ENCODE results near the gene CCDC50.

Gene CCDC50

GRCh38 chr3:191383124-191383523, 53.9 kb downstream of the CCDC50 start:
- no peak for DNase-seq

DNA sequence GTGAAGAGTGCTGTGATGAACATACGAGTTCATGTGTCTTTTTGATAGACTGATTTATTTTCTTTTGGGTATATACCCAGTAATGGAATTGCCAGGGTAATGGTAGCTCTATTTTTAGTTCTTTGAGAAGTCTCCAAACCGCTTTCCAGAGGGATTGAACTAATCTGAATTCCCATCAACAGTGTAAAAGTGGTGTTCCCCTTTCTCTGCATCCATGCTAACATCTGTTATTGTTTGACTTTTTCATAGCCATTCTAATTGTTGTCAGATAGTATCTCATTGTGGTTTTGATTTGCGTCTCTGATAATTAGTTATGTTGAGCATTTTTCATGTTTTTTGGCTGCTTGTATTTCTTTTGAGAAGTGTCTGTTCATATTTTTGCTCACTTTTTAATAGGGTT, 55.9 kb downstream of the CCDC50 start:
- DNase-seq, result no peak

- DNase-seq, result no peak
These were observed 58.4 kb downstream of the CCDC50 start for GRCh38 chr3:191387441-191388077.

DNA sequence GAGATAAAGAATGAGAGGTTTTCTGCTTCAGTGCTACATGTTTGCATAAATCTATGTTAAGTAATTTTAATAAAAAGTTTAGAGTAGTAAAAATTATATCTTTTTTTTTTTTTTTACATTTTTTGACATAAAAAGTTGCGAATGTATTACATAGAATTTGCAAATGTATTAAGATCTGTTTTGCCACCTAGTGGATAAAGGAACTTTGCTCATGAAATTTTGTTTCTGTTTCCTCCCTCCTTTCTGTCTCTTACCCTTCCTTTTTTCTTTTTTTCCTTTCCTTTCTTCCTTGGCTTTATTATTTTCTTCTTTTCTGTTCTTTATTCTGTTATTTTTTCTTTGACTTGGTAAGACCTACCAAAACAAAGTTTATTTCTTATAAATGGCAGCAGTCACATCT, 59.6 kb downstream of the CCDC50 start:
- no peak for DNase-seq

DNA sequence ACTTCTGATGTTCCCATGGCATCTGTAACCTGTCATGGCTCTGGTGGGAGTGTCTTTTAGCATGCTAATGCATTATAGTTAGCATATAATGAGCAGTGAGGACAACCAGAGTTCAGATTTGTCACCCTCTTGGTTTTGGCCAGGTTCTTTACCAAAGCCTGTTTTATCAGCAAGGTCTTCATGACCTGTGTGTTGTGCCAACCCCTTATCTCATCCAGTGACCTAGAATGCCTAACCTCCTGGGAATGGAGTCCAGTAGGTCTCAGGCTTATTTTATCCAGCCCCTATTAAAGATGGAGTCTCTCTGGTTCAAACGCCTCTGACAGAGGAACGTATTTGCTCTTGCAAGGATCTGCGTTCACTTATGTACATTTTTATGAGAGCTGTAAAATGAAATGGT, 61.4 kb downstream of the CCDC50 start:
- DNase-seq, result no peak

GRCh38 chr3:191391861-191392808, 62.9 kb downstream of the CCDC50 start:
- no peak for DNase-seq

- no peak for DNase-seq
These were observed 64.0 kb downstream of the CCDC50 start for GRCh38 chr3:191393146-191393545.

DNA sequence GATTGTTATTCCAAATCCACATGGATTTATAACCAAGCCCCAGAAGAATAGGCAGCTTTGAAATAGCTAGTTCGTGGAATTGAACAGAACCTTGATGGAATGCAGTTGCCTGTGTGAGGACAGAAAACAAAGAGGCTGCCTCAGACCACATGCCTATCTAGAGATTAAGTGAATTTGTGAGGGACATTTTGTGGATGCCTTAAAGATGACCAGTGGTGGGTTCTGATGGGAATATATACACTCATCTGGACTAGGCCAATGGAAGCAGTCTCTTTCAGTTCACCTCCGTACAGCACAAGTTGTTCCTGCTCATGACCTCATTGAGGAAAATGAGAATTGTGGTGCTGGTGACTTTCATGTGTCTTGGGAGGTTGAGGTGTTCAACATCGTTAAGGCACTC, 68.6 kb downstream of the CCDC50 start:
- no peak for DNase-seq

- no peak for DNase-seq
These were observed 69.4 kb downstream of the CCDC50 start for GRCh38 chr3:191398607-191399006.

DNA sequence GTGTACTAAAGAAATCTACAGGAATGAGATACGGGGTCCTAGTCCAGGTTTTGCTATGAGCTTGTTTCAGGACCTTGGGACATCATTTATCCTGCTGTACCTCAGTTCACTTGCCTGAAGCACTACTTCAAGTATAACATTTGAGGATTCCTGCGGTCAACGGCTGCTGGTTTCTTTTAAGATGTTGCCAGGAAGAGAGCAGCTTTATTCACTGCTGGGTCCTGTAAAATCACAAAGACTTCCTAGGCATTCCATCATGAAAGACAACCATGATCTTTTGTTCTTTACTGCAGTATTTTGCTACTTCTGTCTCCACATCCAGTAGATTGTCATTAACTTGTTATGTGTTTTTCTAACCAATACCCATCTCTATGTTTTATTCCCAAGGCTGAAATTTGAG, 70.7 kb downstream of the CCDC50 start:
- DNase-seq, result no peak

GRCh38 chr3:191401775-191402357, 72.7 kb downstream of the CCDC50 start:
- DNase-seq, result no peak

DNA sequence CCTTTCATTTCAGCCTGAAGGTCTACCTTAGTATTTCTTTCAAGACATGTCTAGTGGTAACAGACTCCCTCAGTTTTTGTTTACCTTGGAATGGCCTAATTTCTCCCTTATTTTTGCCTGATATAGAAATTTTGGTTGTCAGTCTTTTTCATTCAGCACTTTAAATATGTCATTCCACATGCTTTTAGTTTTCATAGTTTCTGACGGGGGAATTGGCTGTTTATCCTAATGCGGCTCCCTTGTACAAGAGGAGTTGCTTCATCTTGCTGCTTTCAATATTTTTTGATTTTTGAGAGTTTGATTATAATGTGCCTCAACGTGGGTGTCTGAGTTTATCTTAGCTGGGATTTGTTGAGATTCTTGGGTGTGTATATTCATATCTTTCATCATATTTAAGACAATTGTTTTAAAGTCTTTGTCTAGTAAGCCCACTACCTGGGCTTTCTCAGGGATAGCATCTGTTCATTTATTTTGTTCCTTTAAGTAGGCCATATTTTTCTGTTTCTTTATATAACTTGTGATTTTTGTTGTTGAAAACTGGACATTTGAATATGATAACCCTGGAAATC, 80.7 kb downstream of the CCDC50 start:
- no peak for DNase-seq

- no peak for DNase-seq
These were observed 83.6 kb downstream of the CCDC50 start for GRCh38 chr3:191412759-191413158.

- no peak for DNase-seq
These were observed 85.1 kb downstream of the CCDC50 start for GRCh38 chr3:191414286-191414685.

DNA sequence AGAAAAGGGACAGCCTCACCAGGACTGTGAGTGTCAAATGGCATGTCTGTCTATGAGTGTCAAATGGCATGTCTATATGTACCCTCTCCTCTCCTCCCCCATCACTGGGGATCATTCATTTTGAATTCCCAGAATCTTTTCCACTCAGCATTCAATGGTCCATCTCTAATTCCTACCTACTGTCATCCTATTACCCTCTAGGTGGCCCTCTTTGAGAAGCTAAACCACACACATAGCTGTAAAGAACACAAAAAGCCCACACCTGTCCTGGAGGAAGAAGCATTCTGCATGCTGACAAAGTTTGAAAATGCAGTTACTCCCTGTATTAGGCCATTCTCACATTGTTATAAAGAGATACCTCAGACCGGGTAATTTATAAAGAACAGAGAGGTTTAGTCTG, 85.5 kb downstream of the CCDC50 start:
- no peak for DNase-seq

GRCh38 chr3:191415566-191415965, 86.4 kb downstream of the CCDC50 start:
- no peak for DNase-seq

- no peak for DNase-seq
These were observed 88.2 kb downstream of the CCDC50 start for GRCh38 chr3:191417457-191417729.

GRCh38 chr3:191420771-191421170, 91.6 kb downstream of the CCDC50 start:
- no peak for DNase-seq

- DNase-seq, result no peak
These were observed 95.7 kb downstream of the CCDC50 start for GRCh38 chr3:191424881-191425280.

GRCh38 chr3:191425322-191425734, 96.1 kb downstream of the CCDC50 start:
- no peak for DNase-seq

GRCh38 chr3:191426311-191426710, 97.1 kb downstream of the CCDC50 start:
- DNase-seq, result no peak

DNA sequence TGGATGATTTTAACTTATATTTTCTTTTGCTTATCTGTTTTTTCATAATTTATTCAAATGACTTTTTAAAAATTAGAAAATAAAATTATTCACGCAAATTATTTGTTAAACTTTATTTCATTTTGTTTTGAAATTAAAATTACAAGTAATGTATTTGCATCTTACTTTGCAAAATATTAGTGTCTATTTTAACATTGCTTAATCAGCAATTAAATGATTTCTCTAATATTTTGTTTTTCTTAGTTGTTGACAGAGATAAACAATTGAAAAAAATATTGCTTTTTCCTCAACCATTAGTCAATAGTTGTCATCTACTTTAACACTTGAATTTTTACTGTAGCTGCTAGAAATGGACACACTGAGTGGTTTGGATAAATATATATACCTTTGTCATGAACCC, 99.0 kb downstream of the CCDC50 start:
- DNase-seq, result no peak

- no peak for DNase-seq
These were observed 100.9 kb downstream of the CCDC50 start for GRCh38 chr3:191430103-191430502.
